ENCODE results near the gene FAM89A. TPM values are rescaled to one million over a fixed set of nuclear protein-coding genes. Genes with fewer than 3 reads are reported as not detected.

FAM89A gene
- total RNA-seq, 1 experiment from 2014 or later, result 23.6 TPM

- Histone ChIP-seq H3K9me2 (ENCODE audit: insufficient read depth) (no peaks in the 10 kb centered on the region), H4K20me1 (ENCODE audit: insufficient read depth) (no peaks in the 10 kb centered on the region), H3K9ac (ENCODE audit: low read length) (no peak overlapping the region), H3K79me2 (ENCODE audit: insufficient read depth, low read length) (0 out of 2 replicates have a peak, but pooled peaks cover 4% of the 10 kb centered on the region), H3K4me2 (ENCODE audit: low read length) (no peak overlapping the region), H3K27me3 (ENCODE audit: insufficient read depth, low read length) (no peaks in the 10 kb centered on the region), H3K36me3 (ENCODE audit: control insufficient read depth in 1 of 2, insufficient read depth in 2 of 2, low read length in 2 of 2) (no peaks in the 10 kb centered on the region), H3K4me1 (ENCODE audit: control insufficient read depth in 1 of 2, insufficient read depth in 2 of 2, low read length in 2 of 2) (no peaks in the 10 kb centered on the region), H2AFZ (ENCODE audit: low read depth, low read length, poor library complexity, severe bottlenecking) (no peak overlapping the region), H3K4me3 (replicated peaks in 1 of 2; ENCODE audit: low read depth in 1 of 2, low read length in 2 of 2) (no peak overlapping the region), H3K9me3 (ENCODE audit: control insufficient read depth in 1 of 2, insufficient read depth in 1 of 2, low read depth in 1 of 2, low read length in 2 of 2) (no peaks in the 10 kb centered on the region), H3K27ac (ENCODE audit: low read depth, low read length) (no peak overlapping the region)
- no peak for ATAC-seq
- TF ChIP-seq POLR2A (IDR thresholded peaks at IDR 0.05; ENCODE audit: borderline replicate concordance, extremely low read depth, insufficient read depth, insufficient read length), result no peak
- CTCF ChIA-PET, result no interaction called here
- no TSS peak for BruUV-seq (replicated peaks)
- DNase-seq (ENCODE audit: low read depth, low spot score), result no peak
- RAD21 ChIA-PET (ENCODE audit: low non-redundant PET in 1 of 2, low total read pairs in 2 of 2, uncharacterized antibody in 2 of 2, unreplicated experiment in 2 of 2), result no interaction called here
- intact Hi-C loops (cut with micrococcal nuclease), result no loop called here
- POLR2A ChIA-PET, result no interaction called here
Measured at GRCh38 chr1:231020816-231021215, 19.2 kb downstream of the FAM89A start.

- Histone ChIP-seq H2AFZ (ENCODE audit: low read depth, low read length, poor library complexity, severe bottlenecking) (no peak overlapping the region), H4K20me1 (ENCODE audit: insufficient read depth) (no peaks in the 10 kb centered on the region), H3K27me3 (ENCODE audit: insufficient read depth, low read length) (no peaks in the 10 kb centered on the region), H3K36me3 (ENCODE audit: control insufficient read depth in 1 of 2, insufficient read depth in 2 of 2, low read length in 2 of 2) (no peaks in the 10 kb centered on the region), H3K4me1 (ENCODE audit: control insufficient read depth in 1 of 2, insufficient read depth in 2 of 2, low read length in 2 of 2) (no peaks in the 10 kb centered on the region), H3K9me3 (ENCODE audit: control insufficient read depth in 1 of 2, insufficient read depth in 1 of 2, low read depth in 1 of 2, low read length in 2 of 2) (no peaks in the 10 kb centered on the region), H3K9ac (ENCODE audit: low read length) (no peak overlapping the region), H3K27ac (ENCODE audit: low read depth, low read length) (no peak overlapping the region), H3K9me2 (ENCODE audit: insufficient read depth) (no peaks in the 10 kb centered on the region), H3K79me2 (ENCODE audit: insufficient read depth, low read length) (0 out of 2 replicates have a peak, but pooled peaks cover under 1% of the 10 kb centered on the region), H3K4me2 (ENCODE audit: low read length) (no peak overlapping the region), H3K4me3 (replicated peaks in 1 of 2; ENCODE audit: low read depth in 1 of 2, low read length in 2 of 2) (no peak overlapping the region)
- ChIA-PET RAD21 (ENCODE audit: low non-redundant PET in 1 of 2, low total read pairs in 2 of 2, uncharacterized antibody in 2 of 2, unreplicated experiment in 2 of 2) (no interaction called here), CTCF (no interaction called here), POLR2A (no interaction called here)
- no peak for ATAC-seq
- no TSS peak for BruUV-seq (replicated peaks)
- TF ChIP-seq POLR2A (IDR thresholded peaks at IDR 0.05; ENCODE audit: borderline replicate concordance, extremely low read depth, insufficient read depth, insufficient read length) (no peak), SP1 (IDR thresholded peaks at IDR 0.05; ENCODE audit: low read depth) (no peak), POLR2AphosphoS5 (IDR thresholded peaks at IDR 0.05; ENCODE audit: low read depth, low read length) (no peak)
- TF ChIP-seq, protein P1, sequence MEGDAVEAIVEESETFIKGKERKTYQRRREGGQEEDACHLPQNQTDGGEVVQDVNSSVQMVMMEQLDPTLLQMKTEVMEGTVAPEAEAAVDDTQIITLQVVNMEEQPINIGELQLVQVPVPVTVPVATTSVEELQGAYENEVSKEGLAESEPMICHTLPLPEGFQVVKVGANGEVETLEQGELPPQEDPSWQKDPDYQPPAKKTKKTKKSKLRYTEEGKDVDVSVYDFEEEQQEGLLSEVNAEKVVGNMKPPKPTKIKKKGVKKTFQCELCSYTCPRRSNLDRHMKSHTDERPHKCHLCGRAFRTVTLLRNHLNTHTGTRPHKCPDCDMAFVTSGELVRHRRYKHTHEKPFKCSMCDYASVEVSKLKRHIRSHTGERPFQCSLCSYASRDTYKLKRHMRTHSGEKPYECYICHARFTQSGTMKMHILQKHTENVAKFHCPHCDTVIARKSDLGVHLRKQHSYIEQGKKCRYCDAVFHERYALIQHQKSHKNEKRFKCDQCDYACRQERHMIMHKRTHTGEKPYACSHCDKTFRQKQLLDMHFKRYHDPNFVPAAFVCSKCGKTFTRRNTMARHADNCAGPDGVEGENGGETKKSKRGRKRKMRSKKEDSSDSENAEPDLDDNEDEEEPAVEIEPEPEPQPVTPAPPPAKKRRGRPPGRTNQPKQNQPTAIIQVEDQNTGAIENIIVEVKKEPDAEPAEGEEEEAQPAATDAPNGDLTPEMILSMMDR (IDR thresholded peaks at IDR 0.05 in 2 of 3, conservative IDR thresholded peaks at IDR 0.05 in 1 of 3; ENCODE audit: borderline replicate concordance in 1 of 3, insufficient read depth in 1 of 3, low read depth in 2 of 3, low read length in 2 of 3), result 0 out of 6 replicates have a peak, but pooled peaks of 2 of the 3 experiments have one; percentile 9 to 12
- no peak for DNase-seq (ENCODE audit: low read depth, low spot score)
- intact Hi-C loops (cut with micrococcal nuclease), result no loop called here
Measured at GRCh38 chr1:231020139-231020601, 19.9 kb downstream of the FAM89A start.

Measured in HCT116 (cell line).